HEK293 (cell line): ENCODE measurements around the gene FSCN2.
A peak's percentile ranks its signal among the peaks of the same experiment; 100 is the strongest.

Experiments used
- CTCF ChIA-PET: fragments of 350-600 bp; formaldehyde crosslinking; extraction: SDS; loops from one replicate; lab custom pipeline; 2021; ENCODE audit warnings: antibody characterized with exemption; lab: Yijun Ruan, JAX
- POLR2A ChIA-PET: fragments of 300-600 bp; formaldehyde crosslinking; extraction: SDS; loops from one replicate; lab custom pipeline; 2020; ENCODE audit warnings: antibody characterized with exemption, inconsistent platforms; lab: Yijun Ruan, JAX
- H3K27ac ChIP-seq: fragments of 200-500 bp; sonication (Bioruptor generic); 2 replicates; pipeline ENCODE4 v1.5.1; 2014; ENCODE audit warnings: low read depth, low read length, control low read depth, inconsistent platforms; ENCODE audit errors: extremely low read depth
- H3K36me3 ChIP-seq, 2 experiments: fragments of 200-500 bp in 1 of 2; sonication (Bioruptor generic) in 1 of 2; 1 replicate in 1 of 2; 2 replicates in 1 of 2; pipeline ENCODE4 v1.5.1; 2014 to 2017; ENCODE audit warnings: inconsistent platforms in 2 of 2, low read length in 2 of 2; ENCODE audit not compliant: control insufficient read depth in 2 of 2, insufficient read depth in 1 of 2
- H3K4me1 ChIP-seq: fragments of 200-500 bp; sonication (Bioruptor generic); 2 replicates; pipeline ENCODE4 v1.5.1; 2014; ENCODE audit warnings: mild to moderate bottlenecking, low read length, inconsistent platforms; ENCODE audit not compliant: control insufficient read depth, insufficient read depth
- H3K4me3 ChIP-seq: 2 replicates; pipeline ENCODE4 v1.5.1; 2011; ENCODE audit warnings: low read depth, mild to moderate bottlenecking, control low read depth, low read length, moderate library complexity
- H3K9me3 ChIP-seq: fragments of 200-500 bp; sonication (Bioruptor generic); 2 replicates; pipeline ENCODE4 v1.5.1; 2014; ENCODE audit warnings: low read depth, low read length, inconsistent platforms; ENCODE audit not compliant: control insufficient read depth, insufficient read depth
- CTCF ChIP-seq: fragments of 450-650 bp; formaldehyde crosslinking; IDR thresholded peaks from 2 replicates; pipeline ENCODE4 v1.5.1; 2016; ENCODE audit warnings: missing biosample characterization, missing genetic modification characterization
- FEZF1 ChIP-seq: fragments of 450-650 bp; formaldehyde crosslinking; IDR thresholded peaks from 2 replicates; pipeline ENCODE4 v1.5.1; 2016; ENCODE audit warnings: missing biosample characterization, missing genetic modification characterization
- GLIS1 ChIP-seq: fragments of 450-650 bp; formaldehyde crosslinking; IDR thresholded peaks from 2 replicates; pipeline ENCODE4 v1.5.1; 2016; ENCODE audit warnings: missing biosample characterization, missing genetic modification characterization
- MYNN ChIP-seq: fragments of 450-650 bp; formaldehyde crosslinking; IDR thresholded peaks from 2 replicates; pipeline ENCODE4 v1.5.1; 2016; ENCODE audit warnings: missing biosample characterization, missing genetic modification characterization, borderline replicate concordance
- SP7 ChIP-seq: fragments of 450-650 bp; formaldehyde crosslinking; IDR thresholded peaks from 2 replicates; pipeline ENCODE4 v1.5.1; 2016; ENCODE audit warnings: missing biosample characterization, missing genetic modification characterization
- TCF7L2 ChIP-seq: IDR thresholded peaks from 2 replicates; pipeline ENCODE4 v1.6.1; 2011; ENCODE audit warnings: low read depth, mild to moderate bottlenecking, inconsistent platforms, low read length, moderate library complexity, borderline replicate concordance
- TSHZ1 ChIP-seq: fragments of 450-650 bp; formaldehyde crosslinking; IDR thresholded peaks from 2 replicates; pipeline ENCODE4 v1.5.1; 2016; ENCODE audit warnings: missing biosample characterization, missing genetic modification characterization, borderline replicate concordance
- ZBTB10 ChIP-seq: fragments of 450-650 bp; formaldehyde crosslinking; IDR thresholded peaks from 2 replicates; pipeline ENCODE4 v1.5.1; 2016; ENCODE audit warnings: missing biosample characterization, missing genetic modification characterization
- ZBTB17 ChIP-seq: fragments of 450-650 bp; formaldehyde crosslinking; IDR thresholded peaks from 2 replicates; pipeline ENCODE4 v1.5.1; 2016; ENCODE audit warnings: missing biosample characterization, missing genetic modification characterization
- ZBTB6 ChIP-seq: fragments of 450-650 bp; formaldehyde crosslinking; IDR thresholded peaks from 2 replicates; pipeline ENCODE4 v1.5.1; 2017; ENCODE audit warnings: missing biosample characterization, missing genetic modification characterization
- ZFP37 ChIP-seq: fragments of 450-650 bp; formaldehyde crosslinking; IDR thresholded peaks from 2 replicates; pipeline ENCODE4 v1.5.1; 2016; ENCODE audit warnings: missing biosample characterization, missing genetic modification characterization
- ZNF114 ChIP-seq: fragments of 450-650 bp; formaldehyde crosslinking; IDR thresholded peaks from 2 replicates; pipeline ENCODE4 v1.5.0; 2017; ENCODE audit warnings: missing biosample characterization, missing genetic modification characterization
- ZNF121 ChIP-seq: fragments of 450-650 bp; formaldehyde crosslinking; IDR thresholded peaks from 2 replicates; pipeline ENCODE4 v1.5.1; 2016; ENCODE audit warnings: missing biosample characterization, missing genetic modification characterization
- ZNF146 ChIP-seq: fragments of 450-650 bp; formaldehyde crosslinking; IDR thresholded peaks from 2 replicates; pipeline ENCODE4 v1.5.1; 2016; ENCODE audit warnings: missing biosample characterization, missing genetic modification characterization
- ZNF175 ChIP-seq: fragments of 450-650 bp; formaldehyde crosslinking; IDR thresholded peaks from 2 replicates; pipeline ENCODE4 v1.5.1; 2016; ENCODE audit warnings: missing biosample characterization, missing genetic modification characterization
- ZNF335 ChIP-seq: fragments of 450-650 bp; formaldehyde crosslinking; conservative IDR thresholded peaks from 2 replicates; pipeline ENCODE4 v1.5.1; 2016; ENCODE audit warnings: missing biosample characterization, missing genetic modification characterization
- ZNF404 ChIP-seq: fragments of 450-650 bp; formaldehyde crosslinking; IDR thresholded peaks from 2 replicates; pipeline ENCODE4 v1.5.1; 2017; ENCODE audit warnings: missing biosample characterization, missing genetic modification characterization
- ZNF473 ChIP-seq: fragments of 450-650 bp; formaldehyde crosslinking; IDR thresholded peaks from 2 replicates; pipeline ENCODE4 v1.5.1; 2017; ENCODE audit warnings: missing biosample characterization, missing genetic modification characterization
- ZNF561 ChIP-seq: fragments of 450-650 bp; IDR thresholded peaks from 2 replicates; pipeline ENCODE4 v1.5.1; 2018; ENCODE audit warnings: missing biosample characterization, missing genetic modification characterization, borderline replicate concordance
- ZNF600 ChIP-seq: fragments of 450-650 bp; formaldehyde crosslinking; IDR thresholded peaks from 2 replicates; pipeline ENCODE4 v1.5.1; 2016; ENCODE audit warnings: missing biosample characterization, missing genetic modification characterization
- ZNF610 ChIP-seq: fragments of 450-650 bp; formaldehyde crosslinking; IDR thresholded peaks from 2 replicates; pipeline ENCODE4 v1.5.1; 2016; ENCODE audit warnings: missing biosample characterization, missing genetic modification characterization, borderline replicate concordance
- ZNF629 ChIP-seq: fragments of 450-650 bp; formaldehyde crosslinking; IDR thresholded peaks from 2 replicates; pipeline ENCODE4 v1.5.1; 2017; ENCODE audit warnings: missing biosample characterization, missing genetic modification characterization
- ZNF654 ChIP-seq: fragments of 450-650 bp; formaldehyde crosslinking; IDR thresholded peaks from 2 replicates; pipeline ENCODE4 v1.5.1; 2016; ENCODE audit warnings: low read depth, missing biosample characterization, missing genetic modification characterization
- ZNF692 ChIP-seq: fragments of 450-650 bp; formaldehyde crosslinking; IDR thresholded peaks from 2 replicates; pipeline ENCODE4 v1.5.1; 2016; ENCODE audit warnings: missing biosample characterization, missing genetic modification characterization
- ZNF776 ChIP-seq: fragments of 450-650 bp; formaldehyde crosslinking; IDR thresholded peaks from 2 replicates; pipeline ENCODE4 v1.5.0; 2017; ENCODE audit warnings: missing biosample characterization, missing genetic modification characterization, borderline replicate concordance
- ZNF785 ChIP-seq: fragments of 450-650 bp; formaldehyde crosslinking; IDR thresholded peaks from 2 replicates; pipeline ENCODE4 v1.5.1; 2016; ENCODE audit warnings: missing biosample characterization, missing genetic modification characterization

FSCN2 gene

GRCh38 chr17:81510785-81511553 is 17.2 kb upstream of the FSCN2 start:
- CTCF ChIA-PET = interaction anchor here (0.6 to 1.2 kb wide), 6 partner anchors 26 to 449 kb away, joined by 3 to 5 read pairs (median 3); no protein-coding TSS in a partner anchor
- Histone ChIP-seq H3K36me3 (peaks cover 18 to 40% of the 10 kb centered on the region in 2 experiments), H3K9me3 (no peaks in the 10 kb centered on the region), H3K4me3 (peak overlapping the region; percentile 92), H3K4me1 (peaks cover 14% of the 10 kb centered on the region), H3K27ac (peak overlapping the region; percentile 100)
- POLR2A ChIA-PET = interaction anchor here (0.6 to 9.9 kb wide), 20 partner anchors 9 to 288 kb away, joined by 3 to 85 read pairs (median 4); partner anchors contain the start of genes BAHCC1, CEP131, FAAP100 and SLC38A10
- no peak for TF ChIP-seq ZNF335 (tag by site-specific recombination)
- no peak for TF ChIP-seq ZBTB6 (tag by site-specific recombination)
- TF ChIP-seq GLIS1 (tag by site-specific recombination) = 0 out of 2 replicates have a peak, but pooled peaks have one; percentile 25
- no peak for TF ChIP-seq ZNF121 (tag by site-specific recombination)
- no peak for TF ChIP-seq ZNF776 (tag by site-specific recombination)
- TF ChIP-seq ZNF629 (tag by site-specific recombination) = peak; percentile 78
- no peak for TF ChIP-seq MYNN
- TF ChIP-seq ZNF175 = no peak
- TF ChIP-seq ZNF473 (tag by site-specific recombination) = no peak
- TF ChIP-seq SP7 = 0 out of 2 replicates have a peak, but pooled peaks have one; percentile 8
- 0 out of 2 replicates have a peak, but pooled peaks have one; percentile 13 for TF ChIP-seq ZFP37 (tag by site-specific recombination)
- 0 out of 2 replicates have a peak, but pooled peaks have one; percentile 3 for TF ChIP-seq ZNF146 (tag by site-specific recombination)
- no peak for TF ChIP-seq ZNF114
- no peak for TF ChIP-seq ZNF692 (tag by site-specific recombination)
- no peak for TF ChIP-seq ZNF785 (tag by site-specific recombination)
- no peak for TF ChIP-seq FEZF1 (tag by site-specific recombination)
- TF ChIP-seq ZBTB17 (tag by site-specific recombination) = peak; percentile 59
- TF ChIP-seq ZNF610 (tag by site-specific recombination) = no peak
- TF ChIP-seq CTCF (tag by site-specific recombination) = peak; percentile 44; the same call in 1 of the 2 replicates
- TF ChIP-seq ZNF404 = no peak
- no peak for TF ChIP-seq TCF7L2
- TF ChIP-seq ZBTB10 (tag by site-specific recombination) = no peak
- TF ChIP-seq ZNF561 = no peak
- no peak for TF ChIP-seq ZNF654 (tag by site-specific recombination)
- TF ChIP-seq ZNF600 (tag by site-specific recombination) = peak; percentile 24; the same call in 1 of the 2 replicates
- no peak for TF ChIP-seq TSHZ1 (tag by site-specific recombination)
